ENCODE results near the gene LRPAP1. TPM values are rescaled to one million over a fixed set of nuclear protein-coding genes. Genes with fewer than 3 reads are reported as not detected.

Gene LRPAP1
- total RNA-seq, 1 experiment from 2014 or later, result 109 TPM

DNA sequence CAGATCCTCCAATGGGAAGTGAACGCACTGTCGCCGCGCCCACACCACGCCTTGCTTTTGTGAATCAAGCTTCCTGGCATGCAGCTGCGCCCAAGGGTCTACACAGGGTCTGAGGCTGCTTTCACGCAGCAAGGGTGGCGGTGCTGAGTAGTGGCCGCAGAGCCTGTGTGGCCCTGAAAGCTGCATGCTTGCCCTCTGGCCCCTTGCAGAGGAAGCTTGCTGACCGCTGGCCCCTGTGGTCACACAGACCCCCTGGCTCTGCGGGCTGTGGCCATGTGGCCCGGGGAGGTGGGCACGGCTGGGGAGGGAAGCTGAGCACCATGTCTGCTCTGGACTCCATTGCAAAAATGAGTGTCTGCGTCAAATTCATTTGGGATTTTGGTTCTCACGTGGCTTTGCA is 60.3 kb downstream of the LRPAP1 start:
- Histone ChIP-seq H3K9me3 (ENCODE audit: control insufficient read depth in 1 of 2, insufficient read depth in 1 of 2, low read depth in 1 of 2, low read length in 2 of 2) (peaks cover 0 to 5% of the 10 kb centered on the region in 2 experiments; a peak in 1 of 4 replicates), H2AFZ (ENCODE audit: low read depth, low read length, poor library complexity, severe bottlenecking) (no peak overlapping the region), H3K27me3 (ENCODE audit: insufficient read depth, low read length) (no peaks in the 10 kb centered on the region), H3K79me2 (ENCODE audit: insufficient read depth, low read length) (no peaks in the 10 kb centered on the region), H4K20me1 (ENCODE audit: insufficient read depth) (no peaks in the 10 kb centered on the region), H3K9me2 (ENCODE audit: insufficient read depth) (no peaks in the 10 kb centered on the region), H3K9ac (ENCODE audit: low read length) (no peak overlapping the region), H3K4me1 (ENCODE audit: control insufficient read depth in 1 of 2, insufficient read depth in 2 of 2, low read length in 2 of 2) (no peaks in the 10 kb centered on the region), H3K27ac (ENCODE audit: low read depth, low read length) (no peak overlapping the region), H3K4me2 (ENCODE audit: low read length) (no peak overlapping the region), H3K36me3 (ENCODE audit: control insufficient read depth in 1 of 2, insufficient read depth in 2 of 2, low read length in 2 of 2) (no peaks in the 10 kb centered on the region), H3K4me3 (replicated peaks in 1 of 2; ENCODE audit: low read depth in 1 of 2, low read length in 2 of 2) (no peak overlapping the region)
- ChIA-PET RAD21 (ENCODE audit: low non-redundant PET in 1 of 2, low total read pairs in 2 of 2, uncharacterized antibody in 2 of 2, unreplicated experiment in 2 of 2) (no interaction called here), POLR2A (no interaction called here), CTCF (interaction anchor here (0.8 kb wide), 1 partner anchor 9 kb away, joined by 5 read pairs; no protein-coding TSS in a partner anchor)
- no TSS peak for BruUV-seq (replicated peaks)
- intact Hi-C loops (cut with micrococcal nuclease), result no loop called here
- DNase-seq (ENCODE audit: low read depth, low spot score), result no peak
- TF ChIP-seq, protein P1, sequence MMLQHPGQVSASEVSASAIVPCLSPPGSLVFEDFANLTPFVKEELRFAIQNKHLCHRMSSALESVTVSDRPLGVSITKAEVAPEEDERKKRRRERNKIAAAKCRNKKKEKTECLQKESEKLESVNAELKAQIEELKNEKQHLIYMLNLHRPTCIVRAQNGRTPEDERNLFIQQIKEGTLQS (IDR thresholded peaks at IDR 0.05), result no peak
- TF ChIP-seq EZH2phosphoT487 (IDR thresholded peaks at IDR 0.05; ENCODE audit: borderline replicate concordance), result no peak
- TF ChIP-seq EGR1 (IDR thresholded peaks at IDR 0.05; ENCODE audit: low read depth), result no peak
- TF ChIP-seq SRF (IDR thresholded peaks at IDR 0.05; ENCODE audit: low read depth), result no peak
- no peak for TF ChIP-seq POLR2A (IDR thresholded peaks at IDR 0.05; ENCODE audit: borderline replicate concordance, extremely low read depth, insufficient read depth, insufficient read length)
- no peak for ATAC-seq

GRCh38 chr4:3471098-3471760 is 61.0 kb downstream of the LRPAP1 start:
- Histone ChIP-seq H3K9ac (ENCODE audit: low read length) (no peak overlapping the region), H3K4me1 (ENCODE audit: control insufficient read depth in 1 of 2, insufficient read depth in 2 of 2, low read length in 2 of 2) (no peaks in the 10 kb centered on the region), H4K20me1 (ENCODE audit: insufficient read depth) (no peaks in the 10 kb centered on the region), H2AFZ (ENCODE audit: low read depth, low read length, poor library complexity, severe bottlenecking) (no peak overlapping the region), H3K36me3 (ENCODE audit: control insufficient read depth in 1 of 2, insufficient read depth in 2 of 2, low read length in 2 of 2) (no peaks in the 10 kb centered on the region), H3K4me3 (replicated peaks in 1 of 2; ENCODE audit: low read depth in 1 of 2, low read length in 2 of 2) (no peak overlapping the region), H3K27me3 (ENCODE audit: insufficient read depth, low read length) (no peaks in the 10 kb centered on the region), H3K4me2 (ENCODE audit: low read length) (no peak overlapping the region), H3K9me2 (ENCODE audit: insufficient read depth) (no peaks in the 10 kb centered on the region), H3K9me3 (ENCODE audit: control insufficient read depth in 1 of 2, insufficient read depth in 1 of 2, low read depth in 1 of 2, low read length in 2 of 2) (peaks cover 0 to 5% of the 10 kb centered on the region in 2 experiments; a peak in 1 of 4 replicates), H3K79me2 (ENCODE audit: insufficient read depth, low read length) (no peaks in the 10 kb centered on the region), H3K27ac (ENCODE audit: low read depth, low read length) (no peak overlapping the region)
- ATAC-seq (no peak), DNase-seq (ENCODE audit: low read depth, low spot score) (no peak)
- ChIA-PET RAD21 (ENCODE audit: low non-redundant PET in 1 of 2, low total read pairs in 2 of 2, uncharacterized antibody in 2 of 2, unreplicated experiment in 2 of 2) (no interaction called here), CTCF (no interaction called here), POLR2A (no interaction called here)
- BruUV-seq (replicated peaks), result no TSS peak
- intact Hi-C loops (cut with micrococcal nuclease), result no loop called here
- TF ChIP-seq, protein P1 (IDR thresholded peaks at IDR 0.05), result no peak
- TF ChIP-seq TCF7L2 (IDR thresholded peaks at IDR 0.05; ENCODE audit: borderline replicate concordance, extremely low read depth, insufficient read depth, insufficient read length) (no peak), CEBPB (IDR thresholded peaks at IDR 0.05; ENCODE audit: low read depth) (no peak), ELF1 (IDR thresholded peaks at IDR 0.05; ENCODE audit: borderline replicate concordance, low read depth) (no peak), SIN3A (IDR thresholded peaks at IDR 0.05; ENCODE audit: low read depth) (no peak), RAD21 (IDR thresholded peaks at IDR 0.05; ENCODE audit: low read depth) (no peak), CBX3 (IDR thresholded peaks at IDR 0.05; ENCODE audit: low read depth) (no peak)
- TF ChIP-seq, protein P2, sequence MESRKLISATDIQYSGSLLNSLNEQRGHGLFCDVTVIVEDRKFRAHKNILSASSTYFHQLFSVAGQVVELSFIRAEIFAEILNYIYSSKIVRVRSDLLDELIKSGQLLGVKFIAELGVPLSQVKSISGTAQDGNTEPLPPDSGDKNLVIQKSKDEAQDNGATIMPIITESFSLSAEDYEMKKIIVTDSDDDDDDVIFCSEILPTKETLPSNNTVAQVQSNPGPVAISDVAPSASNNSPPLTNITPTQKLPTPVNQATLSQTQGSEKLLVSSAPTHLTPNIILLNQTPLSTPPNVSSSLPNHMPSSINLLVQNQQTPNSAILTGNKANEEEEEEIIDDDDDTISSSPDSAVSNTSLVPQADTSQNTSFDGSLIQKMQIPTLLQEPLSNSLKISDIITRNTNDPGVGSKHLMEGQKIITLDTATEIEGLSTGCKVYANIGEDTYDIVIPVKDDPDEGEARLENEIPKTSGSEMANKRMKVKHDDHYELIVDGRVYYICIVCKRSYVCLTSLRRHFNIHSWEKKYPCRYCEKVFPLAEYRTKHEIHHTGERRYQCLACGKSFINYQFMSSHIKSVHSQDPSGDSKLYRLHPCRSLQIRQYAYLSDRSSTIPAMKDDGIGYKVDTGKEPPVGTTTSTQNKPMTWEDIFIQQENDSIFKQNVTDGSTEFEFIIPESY (IDR thresholded peaks at IDR 0.05; ENCODE audit: extremely low read depth, insufficient replicate concordance, low read length), result no peak
- TF ChIP-seq, protein P3, sequence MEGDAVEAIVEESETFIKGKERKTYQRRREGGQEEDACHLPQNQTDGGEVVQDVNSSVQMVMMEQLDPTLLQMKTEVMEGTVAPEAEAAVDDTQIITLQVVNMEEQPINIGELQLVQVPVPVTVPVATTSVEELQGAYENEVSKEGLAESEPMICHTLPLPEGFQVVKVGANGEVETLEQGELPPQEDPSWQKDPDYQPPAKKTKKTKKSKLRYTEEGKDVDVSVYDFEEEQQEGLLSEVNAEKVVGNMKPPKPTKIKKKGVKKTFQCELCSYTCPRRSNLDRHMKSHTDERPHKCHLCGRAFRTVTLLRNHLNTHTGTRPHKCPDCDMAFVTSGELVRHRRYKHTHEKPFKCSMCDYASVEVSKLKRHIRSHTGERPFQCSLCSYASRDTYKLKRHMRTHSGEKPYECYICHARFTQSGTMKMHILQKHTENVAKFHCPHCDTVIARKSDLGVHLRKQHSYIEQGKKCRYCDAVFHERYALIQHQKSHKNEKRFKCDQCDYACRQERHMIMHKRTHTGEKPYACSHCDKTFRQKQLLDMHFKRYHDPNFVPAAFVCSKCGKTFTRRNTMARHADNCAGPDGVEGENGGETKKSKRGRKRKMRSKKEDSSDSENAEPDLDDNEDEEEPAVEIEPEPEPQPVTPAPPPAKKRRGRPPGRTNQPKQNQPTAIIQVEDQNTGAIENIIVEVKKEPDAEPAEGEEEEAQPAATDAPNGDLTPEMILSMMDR (IDR thresholded peaks at IDR 0.05 in 2 of 3, conservative IDR thresholded peaks at IDR 0.05 in 1 of 3; ENCODE audit: borderline replicate concordance in 1 of 3, insufficient read depth in 1 of 3, low read depth in 2 of 3, low read length in 2 of 3), result no peak
- TF ChIP-seq, protein P4, sequence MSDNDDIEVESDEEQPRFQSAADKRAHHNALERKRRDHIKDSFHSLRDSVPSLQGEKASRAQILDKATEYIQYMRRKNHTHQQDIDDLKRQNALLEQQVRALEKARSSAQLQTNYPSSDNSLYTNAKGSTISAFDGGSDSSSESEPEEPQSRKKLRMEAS (IDR thresholded peaks at IDR 0.05), result no peak

Measured in HCT116 (cell line).